HCT116 (cell line): ENCODE data around the gene SDCBP2. TPM values are rescaled to one million over a fixed set of nuclear protein-coding genes. Genes with fewer than 3 reads are reported as not detected.

Source experiments
- ATAC-seq: fragments of 200-7000 bp; cut with Tn5 transposase; 2 replicates; pipeline ENCODE4 v1.9.1; 2020; ENCODE audit warnings: mild to moderate bottlenecking, moderate library complexity
- BruUV-seq: library from RNA; stranded (reverse); fragments of 400-500 nt; replicated peaks from 2 replicates; lab custom pipeline; 2021; lab: Mats Ljungman, UMichigan
- CTCF ChIA-PET: fragments of 300-600 bp; sonication (Branson Sonifier 250); formaldehyde crosslinking; loops from one replicate; lab custom pipeline; 2021; ENCODE audit warnings: antibody characterized with exemption; lab: Charles Lee
- POLR2A ChIA-PET: fragments of 300-600, 350-600 bp; sonication (Branson Sonifier 250); formaldehyde crosslinking; loops from one replicate; lab custom pipeline; 2021; ENCODE audit warnings: antibody characterized with exemption; lab: Charles Lee
- RAD21 ChIA-PET, 2 experiments: fragments of 300-600 bp; sonication (Branson Sonifier 250); formaldehyde crosslinking; loops; one replicate each; lab custom pipeline; 2023; ENCODE audit warnings: low total read pairs in 2 of 2; ENCODE audit not compliant: uncharacterized antibody in 2 of 2, unreplicated experiment in 2 of 2, low non-redundant PET in 1 of 2; lab: Charles Lee
- DNase-seq: peaks from one replicate; pipeline ENCODE4 v3.0.0-alpha.2; 2010; ENCODE audit warnings: low read depth, low spot score
- H2AFZ ChIP-seq: fragments of 200-600 bp; shearing (Covaris generic), sonication (generic); 2 replicates; pipeline ENCODE4 v1.6.1; 2017; ENCODE audit warnings: low read depth, mixed run types, mixed read lengths, antibody characterized with exemption, low read length; ENCODE audit not compliant: poor library complexity, severe bottlenecking
- H3K27ac ChIP-seq: 2 replicates; pipeline ENCODE4 v1.5.1; 2012; ENCODE audit warnings: low read depth, low read length
- H3K27me3 ChIP-seq: fragments of 200-600 bp; sonication (generic); 2 replicates; pipeline ENCODE4 v1.6.1; 2016; ENCODE audit warnings: mixed run types, low read length, mixed read lengths; ENCODE audit not compliant: insufficient read depth
- H3K36me3 ChIP-seq, 2 experiments: fragments of 200-500 bp in 1 of 2; fragments of 200-600 bp in 1 of 2; sonication (Bioruptor generic) in 1 of 2; sonication (generic) in 1 of 2; 2 replicates each; pipeline versions ENCODE4 v1.5.1 to v1.6.1; 2014 to 2016; ENCODE audit warnings: low read length in 2 of 2, inconsistent platforms in 1 of 2, mixed read lengths in 1 of 2, mixed run types in 1 of 2; ENCODE audit not compliant: insufficient read depth in 2 of 2, control insufficient read depth in 1 of 2
- H3K4me1 ChIP-seq, 2 experiments: fragments of 200-600 bp in 1 of 2; sonication (generic) in 1 of 2; 2 replicates each; pipeline versions ENCODE4 v1.5.1 to v1.6.1; 2012 to 2017; ENCODE audit warnings: low read length in 2 of 2, inconsistent platforms in 1 of 2, mild to moderate bottlenecking in 1 of 2, mixed read lengths in 1 of 2, mixed run types in 1 of 2, moderate library complexity in 1 of 2; ENCODE audit not compliant: insufficient read depth in 2 of 2, control insufficient read depth in 1 of 2
- H3K4me2 ChIP-seq: fragments of 200-600 bp; sonication (generic); 2 replicates; pipeline ENCODE4 v1.6.1; 2017; ENCODE audit warnings: mixed run types, low read length, mixed read lengths
- H3K4me3 ChIP-seq, 2 experiments: fragments of 200-600 bp in 1 of 2; sonication (generic) in 1 of 2; replicated peaks in 1 of 2; 2 replicates each; pipeline ENCODE4 v1.5.1; 2011 to 2016; ENCODE audit warnings: low read length in 2 of 2, control low read depth in 1 of 2, low read depth in 1 of 2, mild to moderate bottlenecking in 1 of 2, mixed read lengths in 1 of 2, mixed run types in 1 of 2
- H3K79me2 ChIP-seq: fragments of 200-600 bp; sonication (generic); 2 replicates; pipeline ENCODE4 v1.6.1; 2017; ENCODE audit warnings: mild to moderate bottlenecking, mixed run types, low read length, moderate library complexity, mixed read lengths; ENCODE audit not compliant: insufficient read depth
- H3K9ac ChIP-seq: fragments of 200-600 bp; sonication (generic); 2 replicates; pipeline ENCODE4 v1.6.1; 2016; ENCODE audit warnings: low read length, mixed read lengths
- H3K9me2 ChIP-seq: fragments of 200-600 bp; sonication (generic), shearing (Covaris generic); 2 replicates; pipeline ENCODE4 v1.6.1; 2017; ENCODE audit warnings: mixed run types, mild to moderate bottlenecking, moderate library complexity; ENCODE audit not compliant: insufficient read depth
- H3K9me3 ChIP-seq, 2 experiments: fragments of 200-500 bp in 1 of 2; fragments of 200-600 bp in 1 of 2; sonication (Bioruptor generic) in 1 of 2; sonication (generic) in 1 of 2; 2 replicates each; pipeline ENCODE4 v1.6.1; 2014 to 2017; ENCODE audit warnings: low read length in 2 of 2, mixed read lengths in 2 of 2, inconsistent platforms in 1 of 2, low read depth in 1 of 2, mild to moderate bottlenecking in 1 of 2, mixed run types in 1 of 2, moderate library complexity in 1 of 2; ENCODE audit not compliant: control insufficient read depth in 1 of 2, insufficient read depth in 1 of 2
- H4K20me1 ChIP-seq: fragments of 200-600 bp; sonication (generic), shearing (Covaris generic); 2 replicates; pipeline ENCODE4 v1.6.1; 2017; ENCODE audit warnings: mixed run types, mild to moderate bottlenecking, moderate library complexity; ENCODE audit not compliant: insufficient read depth
- CBX3 ChIP-seq: IDR thresholded peaks from 2 replicates; pipeline ENCODE4 v1.6.1; 2012; ENCODE audit warnings: low read depth
- CEBPB ChIP-seq: IDR thresholded peaks from 2 replicates; pipeline ENCODE4 v1.6.1; 2012; ENCODE audit warnings: low read depth
- ELF1 ChIP-seq: IDR thresholded peaks from 2 replicates; pipeline ENCODE4 v1.6.1; 2012; ENCODE audit warnings: low read depth, borderline replicate concordance
- EZH2 ChIP-seq: fragments of 200-600 bp; sonication (generic); IDR thresholded peaks from 2 replicates; pipeline ENCODE4 v1.6.1; 2017; ENCODE audit warnings: antibody characterized with exemption, mixed run types
- FOSL1 ChIP-seq: IDR thresholded peaks from 2 replicates; pipeline ENCODE4 v1.6.1; 2012; ENCODE audit warnings: low read depth
- JUND ChIP-seq: IDR thresholded peaks from 2 replicates; pipeline ENCODE4 v1.6.1; 2012
- POLR2AphosphoS5 ChIP-seq: IDR thresholded peaks from 2 replicates; pipeline ENCODE4 v1.6.1; 2011; ENCODE audit warnings: mild to moderate bottlenecking, low read depth, low read length, moderate library complexity
- RAD21 ChIP-seq: IDR thresholded peaks from 2 replicates; pipeline ENCODE4 v1.6.1; 2012; ENCODE audit warnings: low read depth, mild to moderate bottlenecking
- SIN3A ChIP-seq: IDR thresholded peaks from 2 replicates; pipeline ENCODE4 v1.6.1; 2012; ENCODE audit warnings: low read depth
- SRF ChIP-seq: IDR thresholded peaks from 2 replicates; pipeline ENCODE4 v1.6.1; 2012; ENCODE audit warnings: low read depth
- intact Hi-C: fragments of 100-400 bp; cut with micrococcal nuclease; formaldehyde crosslinking; loops from 2 replicates; pipeline ENCODE4 v1.10.0; 2022
- total RNA-seq: library from RNA; stranded (reverse); gene quantifications from one replicate; pipeline ENCODE4 v1.2.1, GENCODE V29; 2021; ENCODE audit not compliant: unreplicated experiment
- TF ChIP-seq, protein P1 (sequence below), 3 experiments: fragments of 200-600 bp in 1 of 3; sonication (generic) in 1 of 3; IDR thresholded peaks in 2 of 3; conservative IDR thresholded peaks in 1 of 3; 2 replicates each; pipeline ENCODE4 v1.5.1; 2012 to 2017; ENCODE audit warnings: low read depth in 2 of 3, low read length in 2 of 3, antibody characterized with exemption in 1 of 3, borderline replicate concordance in 1 of 3, control low read depth in 1 of 3, mild to moderate bottlenecking in 1 of 3, mixed read lengths in 1 of 3, mixed run types in 1 of 3, moderate library complexity in 1 of 3; ENCODE audit not compliant: insufficient read depth in 1 of 3
- TF ChIP-seq, protein P2 (sequence below): IDR thresholded peaks from 2 replicates; pipeline ENCODE4 v1.6.1; 2012; ENCODE audit warnings: low read depth

SDCBP2 gene
- total RNA-seq, 1 experiment from 2014 or later = 3.4 TPM

DNA sequence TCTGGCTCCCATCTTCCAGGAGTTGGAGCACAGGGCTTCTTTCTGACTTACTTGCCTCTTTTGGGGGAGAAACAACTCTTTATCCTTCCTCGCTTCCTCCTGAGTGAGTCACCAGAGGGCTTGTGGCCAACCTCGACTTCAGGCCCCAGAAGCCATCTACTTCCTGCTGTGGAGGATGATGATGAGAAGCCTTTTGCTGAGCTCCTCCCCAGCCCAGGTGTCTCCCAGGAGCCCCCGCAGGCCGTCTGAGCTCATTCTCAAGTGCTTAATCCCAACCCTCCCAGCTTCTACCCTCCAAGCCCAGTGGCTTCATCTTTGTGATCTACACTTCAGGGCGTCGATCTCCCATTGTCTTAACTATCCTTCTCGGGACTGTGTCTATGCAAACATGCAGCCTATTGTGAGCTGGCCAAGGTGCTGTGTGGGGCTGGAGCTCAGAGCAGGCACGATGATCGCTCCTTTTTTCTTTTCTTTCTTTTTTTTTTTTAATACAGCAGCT lies 27.9 kb downstream of the SDCBP2 start:
- POLR2A ChIA-PET = interaction anchor here (1.4 kb wide), 1 partner anchor 12 kb away, joined by 3 read pairs; no protein-coding TSS in a partner anchor
- H3K9me3 ChIP-seq = no peaks in the 10 kb centered on the region
- CTCF ChIA-PET = interaction anchor here (1.2 kb wide), 1 partner anchor 136 kb away, joined by 4 read pairs; no protein-coding TSS in a partner anchor
- H3K4me2 ChIP-seq = peak overlapping the region; percentile 66
- H3K36me3 ChIP-seq = no peaks in the 10 kb centered on the region
- no peaks in the 10 kb centered on the region for H3K79me2 ChIP-seq
- no peaks in the 10 kb centered on the region for H3K9me2 ChIP-seq
- H4K20me1 ChIP-seq = no peaks in the 10 kb centered on the region
- intact Hi-C loops = no loop called here
- DNase-seq (peak; percentile 18), ATAC-seq (peak; percentile 64)
- no peaks in the 10 kb centered on the region for H3K27me3 ChIP-seq
- peak overlapping the region; percentile 27 for H3K9ac ChIP-seq
- H2AFZ ChIP-seq = peak overlapping the region; percentile 84
- RAD21 ChIA-PET = no interaction called here
- TF ChIP-seq EZH2 = no peak
- TF ChIP-seq CBX3 = no peak
- TF ChIP-seq POLR2AphosphoS5 = no peak
- TF ChIP-seq JUND = peak; percentile 60
- TF ChIP-seq FOSL1 = peak; percentile 68
- TF ChIP-seq, protein P1, sequence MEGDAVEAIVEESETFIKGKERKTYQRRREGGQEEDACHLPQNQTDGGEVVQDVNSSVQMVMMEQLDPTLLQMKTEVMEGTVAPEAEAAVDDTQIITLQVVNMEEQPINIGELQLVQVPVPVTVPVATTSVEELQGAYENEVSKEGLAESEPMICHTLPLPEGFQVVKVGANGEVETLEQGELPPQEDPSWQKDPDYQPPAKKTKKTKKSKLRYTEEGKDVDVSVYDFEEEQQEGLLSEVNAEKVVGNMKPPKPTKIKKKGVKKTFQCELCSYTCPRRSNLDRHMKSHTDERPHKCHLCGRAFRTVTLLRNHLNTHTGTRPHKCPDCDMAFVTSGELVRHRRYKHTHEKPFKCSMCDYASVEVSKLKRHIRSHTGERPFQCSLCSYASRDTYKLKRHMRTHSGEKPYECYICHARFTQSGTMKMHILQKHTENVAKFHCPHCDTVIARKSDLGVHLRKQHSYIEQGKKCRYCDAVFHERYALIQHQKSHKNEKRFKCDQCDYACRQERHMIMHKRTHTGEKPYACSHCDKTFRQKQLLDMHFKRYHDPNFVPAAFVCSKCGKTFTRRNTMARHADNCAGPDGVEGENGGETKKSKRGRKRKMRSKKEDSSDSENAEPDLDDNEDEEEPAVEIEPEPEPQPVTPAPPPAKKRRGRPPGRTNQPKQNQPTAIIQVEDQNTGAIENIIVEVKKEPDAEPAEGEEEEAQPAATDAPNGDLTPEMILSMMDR (IDR thresholded peaks at IDR 0.05 in 2 of 3, conservative IDR thresholded peaks at IDR 0.05 in 1 of 3; ENCODE audit: borderline replicate concordance in 1 of 3, insufficient read depth in 1 of 3, low read depth in 2 of 3, low read length in 2 of 3) = no peak
- TF ChIP-seq ELF1 = no peak; the same call in 1 of the 2 replicates
- no peak for TF ChIP-seq CEBPB
- TF ChIP-seq, protein P2, sequence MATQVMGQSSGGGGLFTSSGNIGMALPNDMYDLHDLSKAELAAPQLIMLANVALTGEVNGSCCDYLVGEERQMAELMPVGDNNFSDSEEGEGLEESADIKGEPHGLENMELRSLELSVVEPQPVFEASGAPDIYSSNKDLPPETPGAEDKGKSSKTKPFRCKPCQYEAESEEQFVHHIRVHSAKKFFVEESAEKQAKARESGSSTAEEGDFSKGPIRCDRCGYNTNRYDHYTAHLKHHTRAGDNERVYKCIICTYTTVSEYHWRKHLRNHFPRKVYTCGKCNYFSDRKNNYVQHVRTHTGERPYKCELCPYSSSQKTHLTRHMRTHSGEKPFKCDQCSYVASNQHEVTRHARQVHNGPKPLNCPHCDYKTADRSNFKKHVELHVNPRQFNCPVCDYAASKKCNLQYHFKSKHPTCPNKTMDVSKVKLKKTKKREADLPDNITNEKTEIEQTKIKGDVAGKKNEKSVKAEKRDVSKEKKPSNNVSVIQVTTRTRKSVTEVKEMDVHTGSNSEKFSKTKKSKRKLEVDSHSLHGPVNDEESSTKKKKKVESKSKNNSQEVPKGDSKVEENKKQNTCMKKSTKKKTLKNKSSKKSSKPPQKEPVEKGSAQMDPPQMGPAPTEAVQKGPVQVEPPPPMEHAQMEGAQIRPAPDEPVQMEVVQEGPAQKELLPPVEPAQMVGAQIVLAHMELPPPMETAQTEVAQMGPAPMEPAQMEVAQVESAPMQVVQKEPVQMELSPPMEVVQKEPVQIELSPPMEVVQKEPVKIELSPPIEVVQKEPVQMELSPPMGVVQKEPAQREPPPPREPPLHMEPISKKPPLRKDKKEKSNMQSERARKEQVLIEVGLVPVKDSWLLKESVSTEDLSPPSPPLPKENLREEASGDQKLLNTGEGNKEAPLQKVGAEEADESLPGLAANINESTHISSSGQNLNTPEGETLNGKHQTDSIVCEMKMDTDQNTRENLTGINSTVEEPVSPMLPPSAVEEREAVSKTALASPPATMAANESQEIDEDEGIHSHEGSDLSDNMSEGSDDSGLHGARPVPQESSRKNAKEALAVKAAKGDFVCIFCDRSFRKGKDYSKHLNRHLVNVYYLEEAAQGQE = no peak
- TF ChIP-seq SRF = no peak
- TF ChIP-seq SIN3A = no peak
- no peak for TF ChIP-seq RAD21
- H3K27ac ChIP-seq = peak overlapping the region; percentile 43; the same call in 1 of the 2 replicates
- BruUV-seq = no TSS peak
- peaks cover 8 to 11% of the 10 kb centered on the region in 2 experiments for H3K4me1 ChIP-seq
- 0 out of 4 replicates have a peak overlapping the region, but pooled peaks of 1 of the 2 experiments have one; percentile 8 for H3K4me3 ChIP-seq
